Activated gamma-delta T cell treated with Interleukin-2 at 50 U/mL for 16 hours (primary cell): ENCODE data around the gene HLTF.

ENCODE experiments used
- DNase-seq: peaks from one replicate; pipeline ENCODE4 v3.0.0-alpha.2; 2020

The HLTF gene

GRCh38 chr3:149016669-149017541 lies 69.4 kb downstream of the HLTF start:
- no peak for DNase-seq

GRCh38 chr3:149016242-149016641 lies 70.1 kb downstream of the HLTF start:
- DNase-seq: no peak

- no peak for DNase-seq
Observed at GRCh38 chr3:149015393-149015792, 70.9 kb downstream of the HLTF start.

GRCh38 chr3:149013726-149014125 lies 72.6 kb downstream of the HLTF start:
- DNase-seq: no peak

GRCh38 chr3:149011676-149012075 lies 74.7 kb downstream of the HLTF start:
- DNase-seq: no peak

GRCh38 chr3:149010966-149011365 lies 75.4 kb downstream of the HLTF start:
- DNase-seq: no peak

GRCh38 chr3:149010504-149010951 lies 75.8 kb downstream of the HLTF start:
- no peak for DNase-seq

DNA sequence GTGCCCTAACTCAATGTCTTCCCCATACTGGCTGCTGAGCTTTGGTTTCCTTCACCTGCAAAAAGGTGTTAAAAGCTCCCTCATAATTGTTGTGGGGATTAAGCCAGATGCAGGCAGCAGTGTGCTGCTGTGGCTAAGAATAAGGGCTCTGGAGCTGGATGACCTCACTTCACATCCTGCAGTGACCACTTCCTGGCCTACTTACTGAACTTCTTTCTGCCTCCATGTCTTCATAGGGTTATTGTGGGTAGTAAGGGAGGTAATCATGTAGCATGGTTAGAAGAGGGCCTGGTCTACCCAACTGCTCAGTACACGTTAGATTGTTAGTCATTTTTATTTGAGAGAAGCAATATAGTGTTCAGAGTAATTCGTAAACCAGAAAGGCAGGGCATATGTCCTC lies 76.6 kb downstream of the HLTF start:
- DNase-seq: peak; percentile 58

DNA sequence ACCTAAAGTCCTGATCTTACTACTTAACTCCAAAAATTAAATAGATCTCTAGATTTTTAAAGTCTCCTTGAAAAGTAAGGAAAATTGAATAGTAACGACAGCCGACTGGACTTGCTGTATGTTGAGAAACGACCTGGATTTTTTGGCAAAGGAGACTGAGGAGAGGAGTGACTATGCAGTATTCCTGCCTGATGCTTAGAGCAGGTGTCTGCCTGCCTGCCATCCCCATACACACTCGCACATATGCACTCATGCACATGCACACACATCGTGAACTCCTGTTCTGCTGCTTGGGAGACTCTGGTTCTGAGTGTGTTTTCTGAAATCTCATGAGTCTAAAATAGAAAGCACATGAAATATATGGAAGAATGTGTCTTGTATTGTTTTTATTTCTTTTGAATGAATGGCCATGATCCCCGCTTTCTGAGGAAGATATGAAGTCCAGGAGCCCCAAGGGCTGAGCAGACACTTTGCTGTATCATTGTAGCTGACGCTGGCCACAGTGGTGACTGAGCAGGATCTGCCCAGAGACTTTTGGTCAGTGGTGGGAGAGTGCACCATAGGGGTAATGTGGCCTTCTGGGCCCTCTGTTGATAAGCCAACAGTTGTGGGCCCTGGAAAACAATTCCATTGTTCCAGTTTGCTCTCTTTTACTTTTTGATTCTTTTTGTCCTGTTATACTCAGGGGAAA lies 78.6 kb downstream of the HLTF start:
- DNase-seq: no peak

- DNase-seq: no peak
Observed at GRCh38 chr3:149005416-149005815, 80.9 kb downstream of the HLTF start.

GRCh38 chr3:149004622-149005021 lies 81.7 kb downstream of the HLTF start:
- DNase-seq: no peak

DNA sequence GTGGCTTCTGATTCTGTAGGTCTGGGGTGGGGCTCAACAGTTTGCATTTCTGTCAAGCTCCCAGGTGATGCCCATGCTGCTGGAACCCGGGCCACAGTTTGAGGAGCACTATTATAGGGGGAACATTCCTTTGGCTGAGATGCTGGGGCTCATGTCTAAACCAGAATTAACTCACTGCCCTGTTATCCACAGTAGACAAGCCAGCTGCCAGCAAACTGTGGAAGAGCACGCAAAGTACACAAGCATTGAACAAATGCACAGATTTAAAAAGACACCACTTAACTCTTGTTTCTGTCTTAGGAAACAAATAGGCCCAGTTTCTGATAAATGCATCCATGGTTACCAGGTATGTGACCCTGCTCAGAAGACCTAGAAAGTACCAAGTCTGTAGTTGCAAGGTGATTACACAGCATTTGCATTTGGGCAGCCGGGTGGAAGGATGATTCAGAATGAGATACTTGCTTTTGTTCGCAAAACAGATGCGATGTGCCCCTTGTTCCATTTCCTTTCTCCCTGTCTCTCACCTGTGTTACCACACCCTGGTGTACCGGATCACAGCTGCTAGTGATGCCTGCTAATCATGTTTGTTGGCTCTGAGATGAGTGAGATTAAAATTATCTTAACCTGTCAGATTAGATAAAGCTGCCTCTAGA lies 82.6 kb downstream of the HLTF start:
- peak; percentile 42 for DNase-seq

GRCh38 chr3:149001727-149002126 lies 84.6 kb downstream of the HLTF start:
- no peak for DNase-seq

DNA sequence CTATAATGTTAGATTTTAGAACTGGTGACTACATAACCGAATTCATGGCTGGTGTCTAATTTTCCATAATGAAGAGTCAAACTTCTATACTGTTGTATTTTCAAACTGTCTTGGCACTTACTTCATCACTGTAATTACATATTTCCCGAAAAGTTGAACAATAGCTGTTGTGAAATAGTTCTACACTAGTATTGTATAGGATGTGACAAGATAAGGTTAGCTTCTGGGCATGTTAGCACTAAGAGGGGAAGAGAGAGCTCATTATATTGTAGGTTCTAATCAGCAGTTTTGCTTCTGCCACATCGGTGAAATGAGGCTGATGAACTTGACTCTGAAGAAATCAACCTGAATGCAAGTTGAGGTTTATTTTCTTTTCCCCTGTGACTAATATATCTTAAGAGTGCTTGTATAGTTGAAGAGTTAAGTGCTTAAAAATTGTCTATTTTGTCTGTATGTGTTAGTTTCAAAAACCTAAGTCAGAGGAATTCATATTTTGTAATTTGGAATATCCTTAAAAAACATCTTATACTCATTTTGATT lies 86.1 kb downstream of the HLTF start:
- no peak for DNase-seq

DNA sequence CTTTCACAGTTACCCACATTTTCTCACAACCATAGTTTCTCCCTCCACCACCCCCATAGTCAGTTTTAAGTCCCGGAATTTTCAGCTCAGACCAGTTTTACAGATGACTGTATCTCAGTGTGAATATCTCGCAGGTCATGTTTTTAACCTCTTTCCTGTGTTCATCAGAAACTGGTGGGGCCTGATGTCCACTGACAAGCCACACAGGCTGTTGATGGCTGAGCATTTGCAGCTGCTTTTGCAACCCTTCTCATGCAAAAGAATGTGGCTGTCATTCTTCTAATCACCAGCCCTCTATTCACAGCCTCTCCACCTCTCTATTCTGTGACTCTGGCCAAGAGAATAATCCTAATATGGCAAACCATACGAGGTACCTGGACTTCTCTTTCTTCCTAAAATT lies 86.5 kb downstream of the HLTF start:
- no peak for DNase-seq

DNA sequence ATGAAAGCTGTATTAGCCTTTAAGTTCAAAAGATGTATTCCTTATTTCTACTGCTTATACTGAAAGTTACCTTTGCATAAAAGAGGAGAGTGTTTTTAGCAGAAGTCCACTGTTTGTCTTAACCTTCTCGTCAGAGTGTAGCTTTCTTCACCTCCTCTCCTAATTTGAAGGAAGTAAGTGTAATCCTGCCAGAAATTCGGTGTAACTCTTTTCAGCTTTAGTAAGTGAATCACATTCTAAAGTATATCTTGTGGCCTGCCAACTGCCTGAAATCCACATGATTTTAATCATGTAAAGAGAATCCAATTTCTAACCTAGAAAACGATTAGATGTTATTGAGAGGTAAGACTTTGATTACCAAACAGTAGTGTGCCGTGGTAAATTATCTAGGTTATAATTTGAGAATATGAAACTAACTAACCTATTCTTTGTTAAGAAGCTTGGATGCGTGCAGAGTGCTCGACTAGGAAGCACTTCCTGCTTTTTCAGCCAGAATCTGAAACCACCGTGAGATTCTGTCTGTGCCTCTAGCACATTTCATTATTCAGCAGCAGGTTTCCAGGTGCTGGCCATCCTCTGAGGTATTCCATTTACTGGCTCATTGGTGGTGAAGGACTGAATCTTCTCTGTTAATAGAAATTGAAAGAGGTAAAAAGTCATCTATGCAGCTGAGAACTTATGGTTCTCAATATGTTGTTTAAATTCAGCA lies 87.5 kb downstream of the HLTF start:
- DNase-seq: no peak

DNA sequence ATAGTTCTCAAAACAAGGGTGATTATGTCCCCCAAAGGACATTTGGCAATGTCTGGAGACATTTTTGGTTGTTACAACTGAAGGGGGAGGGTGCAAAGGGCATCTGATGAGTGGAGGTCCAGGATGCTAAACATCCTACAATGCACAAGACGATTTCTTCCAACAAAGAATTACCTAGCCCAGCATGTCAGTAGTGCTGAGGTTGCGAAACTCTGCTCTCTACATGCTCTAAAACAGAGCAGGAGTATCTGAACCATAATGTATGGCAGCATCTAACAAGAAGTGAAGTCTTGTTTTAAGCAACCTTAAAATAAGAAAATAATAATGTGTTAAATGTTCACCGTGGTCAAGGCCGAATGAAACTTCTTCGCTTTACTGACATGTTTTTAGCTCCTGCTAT lies 88.0 kb downstream of the HLTF start:
- DNase-seq: no peak

GRCh38 chr3:148997623-148998022 lies 88.7 kb downstream of the HLTF start:
- no peak for DNase-seq

DNA sequence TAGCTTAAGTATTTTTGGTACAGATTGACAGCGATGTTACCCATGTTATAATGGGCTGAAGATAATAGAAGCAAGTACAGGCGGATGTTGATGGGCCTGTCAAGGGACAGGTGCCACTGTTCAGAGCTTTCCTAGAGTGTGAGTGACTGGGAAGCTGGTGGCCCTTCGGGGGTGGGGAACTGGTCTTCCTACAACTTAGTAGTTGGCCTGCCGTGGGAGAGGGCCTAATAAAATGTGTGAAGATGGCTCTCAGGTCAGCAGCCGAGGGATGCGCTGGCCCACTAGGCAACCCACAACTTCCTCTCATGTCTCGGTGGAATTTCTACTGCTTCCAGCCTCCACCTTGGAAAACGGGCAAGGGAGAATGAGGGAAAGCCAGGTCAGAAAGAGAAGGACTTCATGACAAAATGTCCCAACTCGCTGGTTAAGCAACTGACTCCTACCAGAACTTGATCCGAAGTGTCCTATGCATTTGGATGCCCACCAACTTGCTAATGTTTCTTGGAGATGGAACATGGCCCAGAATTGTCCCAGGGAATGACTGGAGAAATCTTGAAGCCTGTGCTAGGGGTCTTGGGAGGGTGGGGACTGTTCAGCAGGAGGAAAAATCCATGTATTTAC lies 93.6 kb downstream of the HLTF start:
- DNase-seq: no peak

DNA sequence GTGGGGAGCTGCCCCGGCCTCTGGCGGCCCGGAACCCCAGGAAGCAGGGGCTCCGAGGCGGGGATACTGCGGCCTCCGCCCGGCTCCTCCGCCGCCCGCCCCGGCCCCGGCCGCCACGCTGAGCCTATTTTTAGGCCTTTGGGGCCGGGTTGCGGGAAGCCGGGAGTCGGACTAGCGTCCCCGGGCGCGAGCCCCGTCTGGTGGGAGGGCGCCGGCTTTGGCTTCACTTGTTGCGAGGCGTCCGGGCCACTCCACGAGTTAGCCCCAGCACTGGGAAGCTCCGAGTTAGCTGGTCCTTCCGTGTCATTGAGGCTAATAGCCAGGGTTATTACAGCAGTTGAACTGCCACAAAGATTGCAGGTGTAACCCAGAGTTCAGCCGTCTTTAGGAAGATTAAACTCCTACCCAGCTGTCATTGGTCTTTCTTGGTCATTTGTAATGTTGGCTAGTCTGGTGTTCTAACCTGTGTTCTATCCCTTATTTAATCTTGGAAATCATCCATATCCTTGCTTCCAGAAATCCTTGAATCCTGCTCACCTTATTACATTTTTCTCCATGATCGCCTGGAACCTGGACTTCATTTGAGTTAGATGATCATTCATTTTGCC lies 94.2 kb downstream of the HLTF start:
- DNase-seq: peak; percentile 26

DNA sequence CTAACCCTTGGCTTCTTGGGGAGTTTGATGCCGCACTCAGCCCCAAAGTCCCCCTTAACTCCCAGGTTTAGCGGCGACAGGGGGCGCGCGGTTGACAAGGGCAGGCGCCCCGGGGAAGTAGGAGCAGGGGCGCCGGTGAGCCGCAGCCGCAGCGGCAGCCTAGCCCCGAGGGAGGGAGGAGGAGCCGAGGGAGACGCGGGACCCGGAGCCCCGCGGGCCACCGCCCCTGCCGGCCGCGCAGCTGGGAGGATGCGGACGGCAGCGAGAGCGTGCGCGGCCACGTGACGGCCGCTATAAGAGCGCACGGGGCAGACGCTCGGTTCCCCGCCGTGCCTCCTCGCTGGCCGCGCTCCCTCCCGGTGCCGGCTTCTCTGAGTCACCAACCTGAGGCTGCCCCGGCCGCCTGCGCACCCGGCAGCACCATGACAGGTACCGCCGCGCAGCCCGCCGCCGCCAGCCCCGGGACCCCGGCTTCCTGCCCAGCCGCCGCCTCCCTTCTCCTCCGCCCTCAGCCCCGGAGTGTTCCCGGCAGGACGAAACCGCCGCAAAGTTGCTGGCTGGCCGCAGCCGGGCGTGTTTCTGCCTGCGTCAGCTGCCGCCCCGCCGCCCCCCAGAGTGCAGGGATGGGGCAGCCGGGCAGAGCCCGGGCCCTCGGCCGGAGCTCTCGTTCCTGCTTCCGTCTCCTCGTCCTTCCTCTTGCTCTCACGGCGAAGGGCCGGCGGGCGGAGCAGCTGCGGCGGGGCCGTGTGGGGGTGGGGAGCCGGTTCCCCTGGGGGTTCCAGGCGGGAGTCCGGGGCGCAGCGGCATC lies 94.9 kb downstream of the HLTF start, which contains the start of gene GYG1:
TSS of gene GYG1 (plus strand) at position 322 of the 808 bp plus-strand sequence. CDS start at position 423, 101 bp downstream.
- peak; percentile 81 for DNase-seq
